Adipocyte (in vitro differentiated cells): Measurements from ENCODE around the gene SSC4D.
A peak's percentile ranks its signal among the peaks of the same experiment; 100 is the strongest.
"Not testable (repeated sequence)": the region's sequence is repeated elsewhere in the genome, so short reads cannot be mapped to it uniquely, and the experiment has no call there.

ENCODE experiments used
- DNase-seq: peaks from one replicate; pipeline ENCODE4 v3.0.0-alpha.2; 2015; ENCODE audit warnings: low read depth
- H3K27me3 ChIP-seq: replicated peaks from 2 replicates; pipeline ENCODE4 v1.7.0; 2013; ENCODE audit warnings: mild to moderate bottlenecking, low read length, moderate library complexity; ENCODE audit not compliant: control insufficient read depth, insufficient read depth
- H3K36me3 ChIP-seq: 2 replicates; pipeline ENCODE4 v1.7.0; 2013; ENCODE audit warnings: low read length, mild to moderate bottlenecking, moderate library complexity; ENCODE audit not compliant: control insufficient read depth, insufficient read depth, severe bottlenecking
- H3K4me1 ChIP-seq: 2 replicates; pipeline ENCODE4 v1.7.0; 2013; ENCODE audit warnings: mild to moderate bottlenecking, low read length, moderate library complexity; ENCODE audit not compliant: control insufficient read depth, insufficient read depth
- H3K4me3 ChIP-seq: 2 replicates; pipeline ENCODE4 v1.7.0; 2013; ENCODE audit warnings: mild to moderate bottlenecking, low read length, moderate library complexity
- H3K9ac ChIP-seq: 2 replicates; pipeline ENCODE4 v1.7.0; 2013; ENCODE audit warnings: mild to moderate bottlenecking, low read length, moderate library complexity
- H3K9me3 ChIP-seq: 2 replicates; pipeline ENCODE4 v1.7.0; 2013; ENCODE audit warnings: mild to moderate bottlenecking, low read length, moderate library complexity; ENCODE audit not compliant: control insufficient read depth

Gene SSC4D

DNA sequence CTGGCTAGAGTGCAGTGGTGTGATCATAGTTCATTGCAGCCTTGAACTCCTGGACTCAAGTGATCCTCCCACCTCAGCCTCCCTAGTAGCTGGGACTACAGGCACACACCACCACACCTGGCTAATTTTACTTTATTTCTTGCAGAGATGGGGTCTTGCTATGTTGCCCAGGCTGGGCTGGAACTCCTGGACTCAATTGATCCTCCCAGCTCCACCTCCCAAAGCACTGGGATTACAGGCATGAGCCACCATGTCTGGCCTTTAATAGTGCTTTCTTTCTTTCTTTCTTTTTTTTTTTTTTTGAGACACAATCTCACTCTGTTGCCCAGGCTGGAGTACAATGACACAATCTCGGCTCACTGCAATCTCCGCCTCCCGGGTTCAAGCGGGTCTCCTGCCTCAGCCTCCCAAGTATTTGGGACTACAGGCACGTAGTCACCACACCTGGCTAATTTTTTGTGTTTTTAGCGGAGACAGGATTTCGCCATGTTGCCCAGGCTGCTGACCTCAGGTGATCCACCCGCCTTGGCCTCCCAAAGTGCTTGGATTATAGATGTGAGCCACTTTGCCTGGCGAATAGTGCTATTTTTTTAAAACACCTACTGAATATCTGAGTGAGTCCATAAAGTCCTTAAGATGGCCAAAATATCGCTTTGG is 8.3 kb upstream of the SSC4D start:
- H3K4me1 ChIP-seq, H3K9ac ChIP-seq, H3K4me3 ChIP-seq, H3K27me3 ChIP-seq, H3K36me3 ChIP-seq, H3K9me3 ChIP-seq, DNase-seq: not testable (repeated sequence)

DNA sequence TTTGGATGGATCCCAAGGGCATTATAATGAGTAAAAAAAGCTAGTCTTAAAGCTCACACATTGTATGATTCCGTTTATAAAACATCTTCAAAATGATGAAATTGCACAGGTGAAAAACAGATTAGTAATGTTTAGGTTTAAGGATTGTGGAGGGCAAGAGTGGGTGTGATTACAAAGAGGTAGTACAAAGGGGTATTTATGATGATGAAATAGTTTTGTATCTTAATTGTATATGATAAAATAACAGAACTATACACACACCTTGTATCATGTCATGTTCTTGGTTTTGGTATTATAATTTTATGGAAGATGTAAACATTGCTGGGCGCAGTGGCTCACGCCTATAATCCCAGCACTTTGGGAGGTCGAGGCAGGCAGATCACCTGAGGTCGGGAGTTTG is 2.8 kb upstream of the SSC4D start:
- Histone ChIP-seq H3K9me3 (no peaks in the 10 kb centered on the region), H3K27me3 (peaks cover 3% of the 10 kb centered on the region), H3K36me3 (no peaks in the 10 kb centered on the region), H3K4me3 (no peak overlapping the region), H3K9ac (no peak overlapping the region), H3K4me1 (no peaks in the 10 kb centered on the region)
- DNase-seq: no peak

DNA sequence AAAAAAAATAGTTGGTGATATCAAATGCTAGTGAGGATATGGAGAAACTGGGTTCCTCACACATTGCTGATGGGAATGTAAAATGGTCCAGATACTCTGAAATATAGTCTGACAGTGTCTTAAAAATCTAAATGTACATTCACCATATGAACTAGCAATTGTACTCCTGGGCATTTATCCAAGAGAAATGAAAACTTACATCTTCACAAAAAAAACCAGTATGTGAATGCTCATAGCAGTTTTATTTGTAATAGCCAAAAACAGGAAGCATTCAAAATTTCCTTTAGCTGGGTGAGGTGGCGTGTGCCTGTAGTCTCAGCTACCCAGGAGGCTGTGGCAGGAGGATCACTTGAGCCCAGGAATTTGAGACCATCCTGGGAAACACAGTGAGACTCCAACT is 2.1 kb upstream of the SSC4D start:
- Histone ChIP-seq H3K9me3 (no peaks in the 10 kb centered on the region), H3K9ac (no peak overlapping the region), H3K4me3 (no peak overlapping the region), H3K36me3 (no peaks in the 10 kb centered on the region), H3K4me1 (no peaks in the 10 kb centered on the region), H3K27me3 (peaks cover 3% of the 10 kb centered on the region)
- DNase-seq: no peak

DNA sequence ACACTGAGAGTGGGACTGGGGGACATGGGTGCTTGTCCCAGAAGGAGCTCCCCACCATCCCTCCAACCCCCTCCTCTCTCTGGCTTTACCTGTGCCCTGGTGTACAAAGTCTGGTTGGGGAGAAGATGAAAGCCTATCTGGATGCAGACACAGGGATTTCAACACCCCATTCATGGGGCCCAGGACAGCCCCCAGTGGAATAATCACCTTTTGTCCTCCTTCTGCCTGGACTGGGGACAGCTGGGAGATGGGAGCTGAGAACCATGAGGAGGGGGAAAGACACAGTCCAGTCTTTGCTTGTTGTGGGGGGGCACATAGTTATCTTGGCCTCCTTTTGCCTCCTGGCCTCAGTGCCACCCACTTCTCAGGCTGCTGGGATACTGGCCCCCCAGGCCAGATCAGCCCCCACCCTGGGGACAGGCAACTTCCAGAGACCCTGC is 1.4 kb downstream of the SSC4D start:
- DNase-seq: no peak
- H3K27me3 ChIP-seq: peaks cover 3% of the 10 kb centered on the region
- H3K4me1 ChIP-seq: no peaks in the 10 kb centered on the region
- H3K4me3 ChIP-seq: no peak overlapping the region
- no peaks in the 10 kb centered on the region for H3K9me3 ChIP-seq
- no peaks in the 10 kb centered on the region for H3K36me3 ChIP-seq
- H3K9ac ChIP-seq: no peak overlapping the region

GRCh38 chr7:76407718-76408117 is 1.8 kb downstream of the SSC4D start:
- Histone ChIP-seq H3K36me3 (no peaks in the 10 kb centered on the region), H3K9ac (no peak overlapping the region), H3K4me3 (no peak overlapping the region), H3K27me3 (peaks cover 3% of the 10 kb centered on the region), H3K4me1 (no peaks in the 10 kb centered on the region), H3K9me3 (no peaks in the 10 kb centered on the region)
- no peak for DNase-seq

DNA sequence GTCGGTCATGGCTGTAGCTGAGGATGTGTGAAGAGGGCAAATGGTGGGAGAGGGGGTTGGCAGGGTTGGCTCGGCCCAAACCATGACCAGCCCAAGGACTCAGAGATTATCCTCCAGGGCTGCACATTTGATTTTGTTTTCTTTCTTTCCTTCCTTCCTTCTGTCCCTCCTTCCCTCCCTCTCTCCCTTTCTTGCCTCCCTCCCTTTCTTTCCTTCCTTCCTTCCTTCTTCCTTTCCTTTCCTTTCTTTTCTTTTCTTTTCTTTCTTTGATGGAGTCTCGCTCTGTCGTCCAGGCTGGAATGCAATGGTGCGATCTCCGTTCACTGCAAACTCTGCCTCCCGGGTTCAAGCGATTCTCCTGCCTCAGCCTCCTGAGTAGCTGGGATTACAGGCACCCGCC is 3.8 kb downstream of the SSC4D start:
- no peak for DNase-seq
- Histone ChIP-seq H3K9ac (no peak overlapping the region), H3K9me3 (no peaks in the 10 kb centered on the region), H3K36me3 (no peaks in the 10 kb centered on the region), H3K4me3 (no peak overlapping the region), H3K4me1 (no peaks in the 10 kb centered on the region), H3K27me3 (no peaks in the 10 kb centered on the region)

- DNase-seq: no peak
Observed at GRCh38 chr7:76403780-76404494, 5.6 kb downstream of the SSC4D start.

GRCh38 chr7:76403097-76403496 is 6.4 kb downstream of the SSC4D start:
- H3K36me3 ChIP-seq, H3K4me1 ChIP-seq, H3K4me3 ChIP-seq, DNase-seq, H3K9me3 ChIP-seq, H3K9ac ChIP-seq, H3K27me3 ChIP-seq: not testable (repeated sequence)

More at GRCh38 chr7:76403780-76404494, 5.6 kb downstream of the SSC4D start:
- Histone ChIP-seq H3K4me3 (no peak overlapping the region), H3K4me1 (no peaks in the 10 kb centered on the region), H3K27me3 (no peaks in the 10 kb centered on the region), H3K9ac (no peak overlapping the region), H3K36me3 (no peaks in the 10 kb centered on the region), H3K9me3 (no peaks in the 10 kb centered on the region)

DNA sequence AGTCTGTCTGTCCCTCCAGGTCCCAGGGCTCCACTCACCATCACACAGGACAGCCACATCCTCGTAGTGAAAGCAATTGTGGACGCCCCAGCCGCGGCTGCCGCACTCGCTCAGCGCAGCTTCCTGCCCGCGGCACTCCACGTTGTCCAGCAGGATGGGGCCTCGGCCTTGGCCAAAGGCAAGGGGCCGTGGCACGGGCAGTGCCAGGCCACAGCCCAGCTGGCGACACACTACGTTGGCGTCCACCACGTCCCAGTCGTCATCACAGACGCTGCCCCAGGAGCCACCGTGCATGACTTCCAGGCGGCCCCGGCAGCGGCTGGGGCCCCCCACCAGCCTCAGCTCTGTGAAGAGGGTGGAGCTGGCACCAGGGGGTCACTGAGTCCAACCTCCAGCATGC is 9.2 kb downstream of the SSC4D start:
- H3K4me1 ChIP-seq: peaks cover 14% of the 10 kb centered on the region
- H3K36me3 ChIP-seq: no peaks in the 10 kb centered on the region
- no peaks in the 10 kb centered on the region for H3K9me3 ChIP-seq
- H3K27me3 ChIP-seq: no peaks in the 10 kb centered on the region
- DNase-seq: no peak
- no peak overlapping the region for H3K4me3 ChIP-seq
- no peak overlapping the region for H3K9ac ChIP-seq

DNA sequence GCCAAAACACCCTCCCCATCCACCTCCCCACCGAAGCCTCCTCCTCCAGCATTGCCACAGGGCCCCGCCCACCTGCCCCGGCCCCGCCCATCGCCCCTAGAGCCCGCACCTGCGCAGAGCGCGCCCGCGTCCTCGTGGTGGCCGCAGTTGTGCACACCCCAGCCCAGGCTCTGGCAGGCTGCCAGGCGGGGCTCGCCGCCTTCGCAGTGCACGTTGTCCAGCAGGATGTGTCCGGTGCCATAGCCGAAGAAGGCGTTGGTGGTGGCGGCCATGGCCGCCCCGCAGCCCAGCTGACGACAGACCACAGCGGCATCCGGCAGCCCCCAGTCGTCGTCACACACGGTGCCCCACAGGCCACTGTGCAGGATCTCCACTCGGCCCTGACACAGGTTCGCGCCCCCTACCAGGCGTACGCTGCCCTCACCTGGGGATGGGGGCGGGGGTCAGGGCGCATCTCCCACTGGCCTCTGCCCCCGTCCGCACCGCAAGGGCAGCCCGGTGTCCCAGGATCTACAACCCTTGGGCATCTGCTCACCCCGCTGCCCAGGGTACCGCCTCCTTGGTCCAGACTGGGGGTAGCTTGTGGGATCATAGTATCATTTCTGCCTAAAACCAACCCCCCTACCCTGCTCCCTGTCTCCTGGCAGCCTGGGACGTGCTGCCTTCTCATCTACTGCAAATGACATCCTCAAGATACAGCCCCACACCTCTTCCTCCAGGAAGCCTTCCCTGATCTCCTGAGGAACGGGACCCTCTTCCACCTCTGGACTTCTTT is 11.9 kb downstream of the SSC4D start:
- Histone ChIP-seq H3K4me3 (peak overlapping the region; percentile 79), H3K4me1 (peaks cover 27% of the 10 kb centered on the region), H3K9ac (peak overlapping the region; percentile 72), H3K27me3 (no peaks in the 10 kb centered on the region), H3K9me3 (no peaks in the 10 kb centered on the region), H3K36me3 (no peaks in the 10 kb centered on the region)
- DNase-seq: peak; percentile 16

- Histone ChIP-seq H3K9me3 (no peaks in the 10 kb centered on the region), H3K27me3 (no peaks in the 10 kb centered on the region), H3K4me3 (peak overlapping the region; percentile 79), H3K36me3 (no peaks in the 10 kb centered on the region), H3K4me1 (peaks cover 30% of the 10 kb centered on the region), H3K9ac (no peak overlapping the region)
- DNase-seq: no peak
Observed at GRCh38 chr7:76396864-76397263, 12.6 kb downstream of the SSC4D start.
